ENCODE measurements around the gene RAD51B. TPM values are rescaled to one million over a fixed set of nuclear protein-coding genes. Genes with fewer than 3 reads are reported as not detected.
"Not testable (repeated sequence)": the region's sequence is repeated elsewhere in the genome, so short reads cannot be mapped to it uniquely, and the experiment has no call there.

Gene RAD51B
- total RNA-seq, 1 donor: 22.4 TPM

DNA sequence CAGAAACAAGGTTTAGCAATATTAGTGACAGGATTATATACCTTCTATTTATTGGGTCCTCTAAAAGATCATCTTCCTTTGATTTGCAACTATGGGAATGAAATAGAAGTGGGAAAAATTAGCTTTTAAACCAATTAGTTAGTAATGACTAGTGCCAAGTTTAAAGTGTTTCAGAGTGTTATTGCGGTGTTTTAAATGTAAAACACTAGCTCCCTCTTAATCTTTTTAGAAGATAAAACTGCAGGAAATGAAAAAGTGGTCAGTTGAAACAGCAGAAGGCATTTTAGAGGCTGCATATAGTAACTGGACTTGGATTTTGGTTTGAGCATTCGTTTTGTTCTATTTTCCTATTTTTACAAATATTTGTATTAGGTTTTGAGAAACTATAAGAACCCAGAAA lies 286.2 kb downstream of the RAD51B start:
- DNase-seq (ENCODE audit: low read depth in 2 of 3, low spot score in 2 of 3): no peak

DNA sequence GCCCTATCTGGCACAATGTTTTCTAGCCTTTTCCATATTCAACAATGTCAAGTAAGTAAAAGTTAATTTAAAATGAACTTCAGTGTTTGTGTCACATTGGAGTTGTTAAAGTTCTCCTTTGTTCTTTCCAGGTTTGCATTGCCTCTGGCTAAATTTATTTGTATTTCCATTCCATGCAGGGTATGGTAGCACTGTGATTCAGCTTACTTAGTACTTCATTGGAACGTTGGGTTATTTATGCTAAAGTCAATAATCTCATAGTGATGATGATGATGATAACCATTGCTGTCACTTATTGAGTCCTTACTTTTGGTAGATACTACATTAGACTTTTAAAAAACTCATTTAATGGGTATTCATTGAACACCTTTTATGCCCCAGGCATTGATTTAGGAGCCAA lies 286.9 kb downstream of the RAD51B start:
- no peak for DNase-seq (ENCODE audit: low read depth in 2 of 3, low spot score in 2 of 3)

DNA sequence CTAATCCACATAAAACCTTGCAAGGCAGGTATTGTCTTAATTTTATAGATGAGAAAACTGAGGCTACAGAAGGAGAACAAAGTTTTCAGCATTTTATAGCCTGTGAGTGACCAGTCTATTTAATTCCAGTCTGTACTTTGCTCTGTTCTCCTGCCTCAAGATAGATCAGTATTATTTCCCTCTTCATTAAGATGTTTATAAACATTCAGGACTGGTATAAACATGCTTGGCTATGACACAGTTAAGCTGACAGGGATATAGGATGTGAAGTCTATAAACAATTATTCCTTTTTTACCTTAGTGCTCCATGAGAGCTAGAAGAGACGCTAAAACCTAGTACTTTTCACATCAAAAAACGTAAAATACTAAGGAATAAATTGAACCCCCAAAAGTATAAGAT lies 287.3 kb downstream of the RAD51B start:
- no peak for DNase-seq (ENCODE audit: low read depth in 2 of 3, low spot score in 2 of 3)

DNA sequence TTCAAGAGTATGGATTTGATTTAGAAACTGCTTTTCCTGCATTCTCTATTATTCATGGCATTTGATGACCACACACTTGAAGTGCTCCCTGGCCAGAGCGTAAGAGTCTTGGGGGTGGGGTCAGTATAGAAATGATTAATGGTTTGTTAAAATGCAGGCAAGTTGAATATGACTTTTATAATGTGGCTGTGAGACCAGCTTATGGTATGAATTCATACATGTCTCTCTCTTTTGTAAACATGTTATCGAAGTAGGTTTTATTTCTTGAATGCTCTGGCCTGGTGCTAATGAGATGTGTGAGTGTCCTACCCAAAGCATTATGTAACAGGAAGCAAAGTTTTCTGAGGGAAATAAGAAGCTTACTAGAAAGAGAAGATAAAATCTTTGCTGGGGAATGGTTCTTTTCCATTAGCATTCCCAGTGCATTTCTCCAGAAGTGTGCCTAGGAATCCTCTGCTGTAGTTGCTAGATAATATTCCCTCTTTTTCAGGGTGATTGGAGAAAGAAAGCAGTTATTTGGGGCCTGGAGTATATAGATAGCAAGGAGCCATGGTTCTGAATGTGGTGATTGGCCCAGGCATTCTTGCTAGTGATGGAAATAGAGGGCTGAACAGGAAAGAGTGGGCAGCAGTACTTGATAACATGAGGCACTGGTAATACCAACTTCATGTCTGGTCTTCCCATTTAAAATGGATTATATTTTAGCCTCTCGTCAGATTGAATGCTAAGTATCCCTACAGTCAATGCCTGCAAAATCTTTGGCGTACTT lies 289.7 kb downstream of the RAD51B start:
- DNase-seq (ENCODE audit: low read depth in 2 of 3, low spot score in 2 of 3): peak in 1 of 3 donors; percentile 9

DNA sequence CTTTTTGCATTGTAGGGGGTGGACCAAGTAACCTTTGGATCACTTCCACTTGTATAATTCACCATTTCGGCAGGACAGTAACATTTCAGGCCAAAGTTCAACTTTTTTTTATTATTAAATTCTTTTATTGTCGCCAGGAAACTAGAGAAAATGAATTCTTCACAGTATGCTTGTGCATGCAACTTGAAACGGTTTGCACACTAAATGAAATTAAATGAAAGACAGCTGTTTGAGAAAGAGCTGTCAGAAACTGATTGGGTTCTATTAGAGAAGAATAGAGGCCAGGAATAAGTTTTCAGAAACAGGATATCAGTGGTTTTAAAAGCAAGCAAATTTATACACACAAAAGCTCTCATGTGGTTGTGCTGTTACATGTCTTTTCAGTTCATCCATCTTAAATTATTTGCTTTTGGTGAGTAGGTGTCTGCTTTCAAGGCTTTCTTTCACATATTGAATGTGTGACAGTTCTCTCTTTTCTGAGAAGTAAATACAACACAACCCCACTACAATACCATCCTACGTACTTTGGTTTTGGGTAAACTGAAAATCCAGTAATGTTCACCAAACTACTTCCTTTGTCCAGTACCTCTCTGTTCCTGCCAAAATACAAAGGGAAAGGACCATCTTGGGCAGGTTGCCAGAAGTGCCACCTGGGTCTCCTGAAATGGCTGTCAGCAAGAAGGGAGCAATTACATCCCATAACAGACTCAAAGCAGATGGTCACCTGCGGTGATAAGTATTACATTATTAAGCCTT lies 291.7 kb downstream of the RAD51B start:
- no peak for DNase-seq (ENCODE audit: low read depth in 2 of 3, low spot score in 2 of 3)

DNA sequence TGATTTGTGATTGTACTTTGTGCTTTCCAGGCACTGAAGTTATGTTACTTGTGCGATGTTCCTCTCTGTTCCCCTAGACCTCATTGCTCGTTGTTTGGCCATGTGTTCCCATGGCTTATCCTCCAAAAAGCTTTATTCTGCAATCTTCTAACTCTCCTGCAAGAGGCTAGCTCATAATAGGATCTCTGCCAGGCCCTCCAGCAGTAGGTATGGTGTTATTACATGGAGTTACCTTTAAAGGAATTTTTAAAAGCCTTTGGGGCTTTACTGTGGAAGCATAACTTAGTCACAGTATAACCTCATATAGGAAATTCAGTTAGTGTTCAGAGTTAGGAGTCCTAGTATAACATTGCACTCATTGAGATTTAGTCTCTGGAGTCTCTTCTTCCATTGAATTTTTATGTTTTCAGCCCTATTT lies 292.3 kb downstream of the RAD51B start:
- no peak for DNase-seq (ENCODE audit: low read depth in 2 of 3, low spot score in 2 of 3)

DNA sequence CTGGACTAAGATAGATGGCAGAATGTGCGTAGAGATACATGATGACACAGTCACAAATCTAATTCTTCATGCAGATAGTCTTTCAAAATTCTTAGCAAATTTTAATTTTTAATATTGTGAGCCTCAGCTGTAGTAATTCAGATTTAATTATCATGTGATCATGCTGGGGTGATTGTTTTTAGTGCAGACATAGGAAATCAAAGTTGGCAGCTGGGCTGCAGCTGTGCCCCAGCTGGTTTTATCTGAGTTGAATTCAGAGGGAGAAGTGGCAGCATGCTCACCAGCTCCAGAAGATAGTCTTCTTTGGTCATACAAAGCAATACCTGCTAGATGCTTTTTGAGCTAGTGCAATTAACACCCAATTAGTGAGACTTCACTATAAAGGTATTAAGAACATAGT lies 292.9 kb downstream of the RAD51B start:
- DNase-seq (ENCODE audit: low read depth in 2 of 3, low spot score in 2 of 3): peak in 1 of 3 donors; percentile 13

DNA sequence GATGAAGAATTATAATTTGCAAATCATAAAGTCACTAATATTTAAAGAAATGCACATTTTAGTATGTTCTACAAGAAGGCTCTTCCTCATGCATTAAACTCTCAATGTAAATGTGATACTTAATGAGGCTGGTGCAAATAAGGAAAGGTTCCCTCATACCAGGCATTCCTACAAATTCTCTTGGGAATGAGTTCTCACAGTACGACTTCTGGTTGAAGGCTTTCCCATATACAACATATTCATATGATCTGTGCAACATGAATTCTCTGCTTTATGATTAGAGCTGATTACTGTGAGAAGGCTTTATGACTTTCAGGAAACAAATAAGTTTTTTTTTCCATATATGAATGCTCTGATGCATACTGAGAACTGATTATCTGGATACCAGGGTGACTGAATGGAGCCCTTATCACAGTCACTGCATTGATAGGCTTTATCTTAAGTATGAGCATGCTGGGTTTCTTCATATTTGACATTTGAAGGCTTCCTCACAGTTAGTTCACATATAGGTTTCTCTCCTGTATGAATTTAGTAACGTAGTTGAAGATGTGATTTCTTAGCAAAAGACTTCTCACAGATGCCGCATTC lies 293.9 kb downstream of the RAD51B start:
- no peak for DNase-seq (ENCODE audit: low read depth in 2 of 3, low spot score in 2 of 3)

DNA sequence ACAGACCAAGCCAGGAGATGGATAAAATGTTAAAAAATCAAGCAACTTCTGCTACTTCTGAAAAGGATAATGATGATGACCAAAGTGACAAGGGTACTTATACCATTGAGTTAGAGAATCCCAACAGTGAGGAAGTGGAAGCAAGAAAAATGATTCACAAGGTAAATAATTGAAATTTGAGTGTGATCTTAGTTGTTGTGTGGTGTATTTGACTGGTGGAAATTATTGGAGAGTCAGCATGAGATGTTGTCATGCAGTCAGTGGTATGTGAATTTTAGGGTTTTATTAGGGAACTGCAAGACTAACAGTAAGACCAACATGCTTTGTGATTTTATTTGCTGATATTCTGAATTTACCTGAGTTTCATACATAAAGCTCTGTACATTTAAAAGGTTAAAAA lies 296.4 kb downstream of the RAD51B start:
- DNase-seq (ENCODE audit: low read depth in 2 of 3, low spot score in 2 of 3): not testable (repeated sequence)

DNA sequence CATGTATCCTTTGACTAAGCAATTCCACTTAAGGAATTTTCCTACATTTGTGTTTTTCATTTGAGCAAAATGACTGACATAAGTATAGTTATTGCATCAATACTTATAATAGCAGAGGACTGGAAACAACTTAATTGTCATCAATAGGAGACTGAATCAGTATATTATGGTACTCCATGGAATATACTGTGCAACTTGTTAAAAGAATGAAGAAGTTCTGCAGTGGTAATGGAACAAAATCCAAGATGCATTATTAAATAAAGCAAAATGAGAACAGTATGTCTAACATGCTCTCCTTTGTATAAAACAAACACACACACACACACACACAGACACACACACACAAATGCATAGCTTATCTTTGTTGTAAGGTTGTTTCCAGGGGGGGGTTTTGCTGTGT lies 303.1 kb downstream of the RAD51B start:
- no peak for DNase-seq (ENCODE audit: low read depth in 2 of 3, low spot score in 2 of 3)

DNA sequence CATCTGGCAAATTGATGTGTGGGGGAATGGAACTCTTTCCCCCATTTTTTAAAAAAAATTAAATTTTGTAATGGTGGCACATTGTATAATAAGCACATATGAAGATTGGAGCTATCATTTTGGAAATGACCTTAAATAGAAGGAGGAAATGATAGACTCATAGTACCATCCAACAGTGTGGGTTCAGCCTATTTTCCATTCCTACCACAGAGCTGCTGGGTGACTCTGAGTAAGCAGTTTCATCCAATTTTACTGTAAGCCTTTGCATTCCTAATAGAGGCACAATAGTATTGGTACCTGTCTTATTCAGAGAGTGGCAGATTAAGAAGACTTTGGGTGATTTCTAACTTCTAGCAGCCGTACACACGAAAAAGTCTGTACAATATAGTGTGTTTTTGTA lies 304.5 kb downstream of the RAD51B start:
- DNase-seq (ENCODE audit: low read depth in 2 of 3, low spot score in 2 of 3): no peak

DNA sequence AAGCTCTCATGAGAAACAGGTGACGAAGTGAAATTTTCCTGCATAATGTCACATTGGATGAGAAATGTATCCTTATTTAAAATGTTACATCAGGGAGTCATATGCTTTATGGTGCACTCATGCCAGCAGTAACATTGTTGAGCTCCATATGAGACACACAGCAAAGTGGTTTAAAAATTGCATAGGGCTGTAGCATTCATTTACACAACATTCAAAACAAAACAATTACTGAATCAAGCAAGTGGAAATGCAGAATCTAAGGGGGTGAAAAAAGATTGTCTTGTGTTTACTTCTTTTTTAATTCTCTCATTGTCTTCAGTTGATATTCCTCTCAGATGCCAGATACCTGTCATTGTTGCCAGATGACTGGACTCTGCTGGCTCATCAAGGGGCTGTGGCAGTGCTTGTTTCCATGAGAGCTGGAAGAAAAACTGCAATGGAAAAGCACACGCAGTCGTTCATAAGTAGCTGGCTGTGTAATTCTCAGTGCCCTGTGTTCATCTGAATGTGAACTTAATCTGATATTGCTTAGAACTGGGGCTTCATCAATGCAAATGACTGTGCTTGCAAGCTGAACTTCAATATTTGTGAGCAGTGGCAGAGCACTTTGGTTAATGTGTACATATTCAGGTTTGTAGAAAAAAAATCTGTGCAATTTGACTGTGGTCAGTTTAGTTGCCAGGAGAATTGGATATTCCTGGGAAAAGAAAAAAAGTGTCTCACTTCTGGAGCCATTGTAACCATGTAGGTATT lies 305.6 kb downstream of the RAD51B start:
- DNase-seq (ENCODE audit: low read depth in 2 of 3, low spot score in 2 of 3): no peak

DNA sequence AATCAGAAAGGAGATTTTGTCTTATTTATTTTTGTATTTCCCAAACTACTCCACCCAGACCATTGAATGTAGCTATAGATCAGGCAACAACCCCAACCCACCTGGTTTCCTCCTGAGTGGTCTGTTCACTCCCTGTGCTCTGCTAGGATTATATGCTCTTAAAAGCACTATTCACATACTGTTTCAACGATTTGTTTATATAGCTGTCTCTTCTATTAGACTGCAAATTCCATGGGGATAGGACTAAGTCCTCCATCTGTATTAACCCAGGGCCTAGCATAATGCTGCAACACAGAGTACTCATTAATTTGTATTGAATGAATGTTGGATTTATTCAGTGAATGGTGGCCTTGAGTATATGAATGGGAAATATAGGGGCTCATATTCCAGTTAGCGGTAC lies 307.6 kb downstream of the RAD51B start:
- DNase-seq (ENCODE audit: low read depth in 2 of 3, low spot score in 2 of 3): no peak

DNA sequence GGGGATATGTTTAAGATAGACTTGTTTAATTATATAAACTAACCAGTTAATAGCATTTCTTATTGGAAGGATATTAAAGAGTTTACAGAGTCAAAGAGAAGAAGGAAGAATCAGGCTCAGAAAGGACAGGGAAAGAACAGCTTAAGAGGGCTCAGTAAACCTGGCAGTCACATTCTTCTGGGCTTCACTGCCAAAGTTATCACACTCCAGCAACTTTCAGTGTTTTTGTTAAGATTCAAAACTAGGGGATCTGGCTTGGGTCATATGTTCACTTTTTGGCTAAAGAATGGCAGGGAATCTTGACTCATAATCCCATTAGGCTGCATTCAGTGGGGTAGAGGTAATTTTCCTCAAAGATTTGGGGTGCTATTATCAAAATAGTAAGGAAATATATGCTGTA lies 312.3 kb downstream of the RAD51B start:
- no peak for DNase-seq (ENCODE audit: low read depth in 2 of 3, low spot score in 2 of 3)

DNA sequence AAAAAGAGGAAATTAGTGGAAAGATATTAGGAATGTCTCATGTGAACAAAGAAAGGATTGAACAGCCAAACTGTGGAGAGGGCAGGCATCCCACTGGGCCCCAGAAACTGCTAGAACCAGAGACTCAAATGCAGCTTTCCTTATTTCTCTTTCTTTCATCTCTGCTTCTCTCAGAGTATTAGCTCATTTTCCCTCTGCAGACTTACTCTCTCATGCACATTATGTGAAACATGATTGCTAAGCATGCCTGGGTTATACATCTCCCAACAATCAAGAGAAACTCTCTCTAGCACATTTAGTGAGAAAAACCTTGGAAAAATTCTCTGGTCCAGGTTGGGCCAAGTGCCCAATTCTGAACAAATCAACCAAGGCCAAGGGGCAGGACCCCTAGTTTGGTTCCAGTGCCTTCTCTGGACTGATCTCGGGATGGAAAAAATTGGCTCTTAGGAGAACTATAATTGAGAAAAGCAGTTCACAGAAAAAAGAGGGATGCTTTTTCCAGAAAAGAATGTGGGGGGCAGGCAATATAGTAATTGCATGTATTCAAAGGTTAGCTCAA lies 313.1 kb downstream of the RAD51B start:
- no peak for DNase-seq (ENCODE audit: low read depth in 2 of 3, low spot score in 2 of 3)

DNA sequence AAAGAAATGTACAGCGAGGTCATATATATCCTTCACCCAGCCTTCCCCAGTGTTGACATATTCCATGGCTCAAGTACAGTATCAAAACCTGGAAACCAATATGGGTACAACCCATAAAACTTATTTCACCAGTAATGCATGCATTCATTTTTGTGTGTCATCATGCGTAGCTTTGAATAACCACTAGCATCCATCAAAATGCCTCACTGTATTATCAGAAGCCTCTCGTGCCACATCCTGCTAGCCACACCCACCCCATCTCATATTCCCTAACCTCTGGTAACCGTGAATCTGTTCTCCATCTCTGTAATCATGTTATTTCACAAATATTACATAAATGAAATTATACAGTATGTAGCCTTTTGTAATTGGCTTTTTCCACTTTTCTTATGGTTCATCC lies 314.3 kb downstream of the RAD51B start:
- no peak for DNase-seq (ENCODE audit: low read depth in 2 of 3, low spot score in 2 of 3)

DNA sequence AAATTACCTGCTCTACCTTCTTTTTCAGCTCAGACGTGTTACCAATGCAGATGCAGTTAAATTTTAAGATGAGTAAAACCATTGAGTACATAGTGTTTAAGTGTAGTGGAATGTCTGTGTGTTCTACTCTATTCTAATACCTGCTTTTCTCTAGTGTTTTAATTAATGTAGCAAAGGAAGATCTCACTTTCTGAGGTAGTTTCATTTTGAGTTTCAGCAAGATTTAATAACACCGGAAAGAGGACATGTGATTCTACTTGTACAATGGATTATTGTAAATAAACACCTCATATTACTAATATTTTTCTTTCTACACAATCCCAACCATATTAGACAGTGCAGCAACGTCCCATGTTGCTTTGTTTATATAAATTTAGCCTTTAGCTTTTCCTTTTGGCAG lies 315.4 kb downstream of the RAD51B start:
- no peak for DNase-seq (ENCODE audit: low read depth in 2 of 3, low spot score in 2 of 3)

DNA sequence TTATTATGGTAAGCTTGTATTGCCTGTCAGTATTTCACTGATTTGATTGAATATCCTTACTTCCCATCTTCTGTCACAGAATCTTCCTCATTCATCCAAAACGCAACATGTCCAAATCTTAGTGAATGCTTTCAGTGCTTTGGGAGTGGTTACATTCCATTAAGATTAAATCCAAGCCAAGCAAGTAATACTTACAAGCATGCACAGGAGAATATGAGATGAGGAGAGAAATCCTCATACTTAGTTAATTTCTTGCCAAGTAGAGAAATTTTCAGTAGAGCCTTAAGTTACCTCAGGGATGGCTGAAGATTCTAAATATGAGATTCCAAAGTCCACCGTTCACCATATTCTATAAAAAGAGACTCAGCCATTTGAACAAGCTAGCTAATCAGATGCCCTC lies 316.0 kb downstream of the RAD51B start:
- no peak for DNase-seq (ENCODE audit: low read depth in 2 of 3, low spot score in 2 of 3)

DNA sequence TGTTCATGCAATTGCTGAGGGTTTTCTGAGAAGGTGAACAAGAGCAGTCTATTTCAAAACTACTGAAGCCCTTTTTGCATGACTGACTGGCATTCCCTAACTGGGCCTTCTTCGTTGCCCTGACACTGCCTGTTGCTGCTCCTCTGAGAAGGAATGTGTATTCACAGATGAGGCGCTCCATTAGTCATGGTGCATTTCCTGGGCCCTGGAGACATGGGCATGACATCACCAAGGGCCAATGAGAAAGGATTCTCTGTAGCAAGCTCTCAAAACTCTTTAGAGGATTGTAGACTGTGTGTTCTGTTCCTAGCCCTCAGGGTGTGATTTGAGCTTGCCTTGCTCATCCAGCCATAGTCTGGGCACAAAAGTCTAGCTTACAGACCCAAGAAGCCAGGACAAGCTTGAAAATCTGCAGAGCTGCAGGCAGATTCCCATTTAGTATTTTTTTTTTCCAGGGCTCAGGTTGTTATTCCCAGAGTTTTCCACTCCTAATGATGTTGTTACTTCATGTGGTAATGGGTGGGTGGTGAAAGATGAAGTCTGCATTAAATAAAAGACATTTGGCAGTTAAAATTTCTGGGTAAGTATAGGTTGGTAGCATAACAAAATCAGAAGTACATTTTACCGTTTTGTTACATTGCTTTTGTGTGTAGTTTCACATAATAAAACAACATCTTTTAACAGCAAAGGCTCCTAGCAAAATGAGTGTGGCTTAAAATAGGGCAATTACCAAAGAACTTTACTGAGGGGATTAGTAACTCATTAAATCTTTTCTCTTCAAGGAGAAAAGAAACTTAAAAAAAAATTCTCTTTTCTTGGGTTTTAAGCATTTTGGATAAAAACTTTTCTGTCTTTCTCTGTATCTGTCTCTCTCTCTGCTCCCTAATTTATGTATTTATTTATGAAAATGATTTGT lies 318.4 kb downstream of the RAD51B start:
- no peak for DNase-seq (ENCODE audit: low read depth in 2 of 3, low spot score in 2 of 3)

Measured in hematopoietic multipotent progenitor cell (in vitro differentiated cells).